H9 (cell line): ENCODE results near the gene THSD7B. TPM values are rescaled to one million over a fixed set of nuclear protein-coding genes. Genes with fewer than 3 reads are reported as not detected.

Source experiments
- DNase-seq: peaks from one replicate; pipeline ENCODE4 v3.0.0-alpha.2; 2017
- H2AFZ ChIP-seq: one replicate; pipeline ENCODE4 v1.6.1; 2013; ENCODE audit warnings: mild to moderate bottlenecking, low read length, control low read depth, moderate library complexity
- H2AK5ac ChIP-seq: 2 replicates; pipeline ENCODE4 v1.6.1; 2013; ENCODE audit warnings: low read length, control low read depth, mixed read lengths; ENCODE audit not compliant: insufficient read length
- H2BK120ac ChIP-seq: one replicate; pipeline ENCODE4 v1.6.1; 2013; ENCODE audit warnings: low read depth, mild to moderate bottlenecking, low read length, control low read depth, inconsistent platforms; ENCODE audit not compliant: poor library complexity, severe bottlenecking
- H2BK12ac ChIP-seq: 2 replicates; pipeline ENCODE4 v1.6.1; 2013; ENCODE audit warnings: low read length, control low read depth, mixed read lengths, low read depth; ENCODE audit not compliant: insufficient read length
- H2BK15ac ChIP-seq: 2 replicates; pipeline ENCODE4 v1.6.1; 2013; ENCODE audit warnings: low read depth, low read length, control low read depth
- H2BK20ac ChIP-seq: one replicate; pipeline ENCODE4 v1.6.1; 2013; ENCODE audit warnings: low read depth, mild to moderate bottlenecking, low read length, control low read depth, inconsistent platforms; ENCODE audit not compliant: poor library complexity, severe bottlenecking
- H2BK5ac ChIP-seq: 2 replicates; pipeline ENCODE4 v1.6.1; 2013; ENCODE audit warnings: low read length, control low read depth, mixed read lengths; ENCODE audit not compliant: insufficient read length
- H3K14ac ChIP-seq: 2 replicates; pipeline ENCODE4 v1.6.1; 2013; ENCODE audit warnings: low read length, control low read depth; ENCODE audit not compliant: insufficient read depth
- H3K18ac ChIP-seq: 2 replicates; pipeline ENCODE4 v1.6.1; 2013; ENCODE audit warnings: low read depth, mild to moderate bottlenecking, mixed read lengths, low read length, control low read depth; ENCODE audit not compliant: insufficient read length
- H3K23ac ChIP-seq: 2 replicates; pipeline ENCODE4 v1.6.1; 2013; ENCODE audit warnings: low read length, control low read depth, mixed read lengths, low read depth; ENCODE audit not compliant: insufficient read length
- H3K23me2 ChIP-seq: 2 replicates; pipeline ENCODE4 v1.6.1; 2013; ENCODE audit warnings: low read depth, mild to moderate bottlenecking, mixed read lengths, low read length, control low read depth; ENCODE audit not compliant: insufficient read length, poor library complexity, severe bottlenecking
- H3K27ac ChIP-seq: 2 replicates; pipeline ENCODE4 v1.5.1; 2013; ENCODE audit warnings: low read length, control low read depth, mixed read lengths, low read depth; ENCODE audit not compliant: insufficient read length
- H3K27me3 ChIP-seq: 2 replicates; pipeline ENCODE4 v1.6.1; 2013; ENCODE audit warnings: low read length, control low read depth, inconsistent platforms; ENCODE audit not compliant: insufficient read depth
- H3K4ac ChIP-seq: 2 replicates; pipeline ENCODE4 v1.6.1; 2013; ENCODE audit warnings: low read depth, mild to moderate bottlenecking, control low read depth, inconsistent platforms, low read length, moderate library complexity
- H3K4me1 ChIP-seq: 2 replicates; pipeline ENCODE4 v1.6.1; 2013; ENCODE audit warnings: low read length, control low read depth, inconsistent platforms; ENCODE audit not compliant: insufficient read depth
- H3K4me2 ChIP-seq: 2 replicates; pipeline ENCODE4 v1.6.1; 2013; ENCODE audit warnings: low read length, control low read depth, mixed read lengths; ENCODE audit not compliant: insufficient read length, insufficient read depth
- H3K56ac ChIP-seq: 2 replicates; pipeline ENCODE4 v1.6.1; 2013; ENCODE audit warnings: low read depth, mild to moderate bottlenecking, mixed read lengths, low read length, control low read depth; ENCODE audit not compliant: insufficient read length
- H3K79me1 ChIP-seq: 2 replicates; pipeline ENCODE4 v1.6.1; 2013; ENCODE audit warnings: low read depth, mild to moderate bottlenecking, moderate library complexity, low read length, control low read depth, inconsistent platforms; ENCODE audit not compliant: insufficient read depth, poor library complexity, severe bottlenecking
- H3K79me2 ChIP-seq: 2 replicates; pipeline ENCODE4 v1.6.1; 2013; ENCODE audit warnings: low read length, control low read depth, inconsistent platforms; ENCODE audit not compliant: insufficient read depth
- H3K9ac ChIP-seq: 2 replicates; pipeline ENCODE4 v1.6.1; 2013; ENCODE audit warnings: low read length, control low read depth, mixed read lengths; ENCODE audit not compliant: insufficient read length; ENCODE audit errors: extremely low read depth
- H3K9me3 ChIP-seq: one replicate; pipeline ENCODE4 v1.6.1; 2013; ENCODE audit warnings: low read depth, low read length, inconsistent platforms; ENCODE audit not compliant: control insufficient read depth
- H3T11ph ChIP-seq: one replicate; pipeline ENCODE4 v1.6.1; 2013; ENCODE audit warnings: mild to moderate bottlenecking, low read length, control low read depth, inconsistent platforms
- H4K20me1 ChIP-seq: one replicate; pipeline ENCODE4 v1.6.1; 2013; ENCODE audit not compliant: control insufficient read depth, insufficient read length, insufficient read depth
- H4K5ac ChIP-seq: 2 replicates; pipeline ENCODE4 v1.6.1; 2013; ENCODE audit warnings: low read depth, mild to moderate bottlenecking, mixed read lengths, low read length, control low read depth; ENCODE audit not compliant: insufficient read length
- H4K8ac ChIP-seq: replicated peaks from 2 replicates; pipeline ENCODE4 v1.6.1; 2013; ENCODE audit warnings: low read length, control low read depth, mixed read lengths, low read depth; ENCODE audit not compliant: insufficient read length
- H4K91ac ChIP-seq: 2 replicates; pipeline ENCODE4 v1.6.1; 2013; ENCODE audit warnings: low read depth, mild to moderate bottlenecking, moderate library complexity, mixed read lengths, low read length, control low read depth; ENCODE audit not compliant: insufficient read length
- H3K27ac Mint-ChIP-seq, 3 experiments: 2 replicates in 2 of 3; 3 replicates in 1 of 3; pipeline ENCODE4 v1.8.0; 2020 to 2021; ENCODE audit warnings: mixed read lengths in 3 of 3, mild to moderate bottlenecking in 1 of 3, moderate library complexity in 1 of 3
- H3K27me3 Mint-ChIP-seq: 2 replicates; pipeline ENCODE4 v1.8.0; 2021; ENCODE audit warnings: low read depth, mild to moderate bottlenecking, moderate library complexity, mixed read lengths
- H3K36me3 Mint-ChIP-seq, 3 experiments: 2 replicates in 2 of 3; 3 replicates in 1 of 3; pipeline ENCODE4 v1.8.0; 2020 to 2021; ENCODE audit warnings: low read depth in 3 of 3, mixed read lengths in 3 of 3; ENCODE audit not compliant: insufficient read depth in 1 of 3
- H3K4me1 Mint-ChIP-seq, 2 experiments: 2 replicates each; pipeline ENCODE4 v1.8.0; 2020; ENCODE audit warnings: mixed read lengths in 2 of 2
- H3K4me3 Mint-ChIP-seq, 2 experiments: 2 replicates in 1 of 2; 3 replicates in 1 of 2; pipeline ENCODE4 v1.8.0; 2020 to 2021; ENCODE audit warnings: mild to moderate bottlenecking in 2 of 2, mixed read lengths in 2 of 2, moderate library complexity in 1 of 2
- H3K9me3 Mint-ChIP-seq, 2 experiments: 2 replicates in 1 of 2; 3 replicates in 1 of 2; pipeline ENCODE4 v1.8.0; 2020; ENCODE audit warnings: mild to moderate bottlenecking in 2 of 2, mixed read lengths in 2 of 2, moderate library complexity in 1 of 2
- WGBS: extraction: QIAGEN DNeasy Blood & Tissue Kit; methylation state at CpG from one replicate; pipeline ENCODE4 v1.1.7; 2013; ENCODE audit warnings: missing lambda C conversion rate, low lambda C conversion rate, mixed read lengths; ENCODE audit not compliant: insufficient read length; ENCODE audit errors: extremely low coverage; 5-methylcytosine and 5-hydroxymethylcytosine counted together
- total RNA-seq: library from RNA; stranded (reverse); gene quantifications from 2 replicates; pipeline ENCODE4 v1.2.1, GENCODE V29; 2021
- TF ChIP-seq, protein P1 (sequence below): fragments of 200-600 bp; sonication (generic); conservative IDR thresholded peaks from 3 replicates; pipeline ENCODE4 v1.8.0; 2021; ENCODE audit warnings: antibody characterized with exemption, mild to moderate bottlenecking

Gene THSD7B
- total RNA-seq, 1 experiment from 2014 or later: 0.85 TPM

- no peak overlapping the region for H3K4me3 Mint-ChIP-seq
- H3K14ac ChIP-seq: no peak overlapping the region
- no peak for DNase-seq
- no peak overlapping the region for H3K18ac ChIP-seq
- WGBS: no CpG with 5 or more reads among the region's 3 CpGs
- no peaks in the 10 kb centered on the region for H3K9me3 ChIP-seq
- H3K23me2 ChIP-seq: no peaks in the 10 kb centered on the region
- H3K9me3 Mint-ChIP-seq: no peaks in the 10 kb centered on the region
- no peak overlapping the region for H2BK12ac ChIP-seq
- no peak overlapping the region for H3K9ac ChIP-seq
- H3K23ac ChIP-seq: no peak overlapping the region
- H3K4me1 ChIP-seq: peaks cover 2% of the 10 kb centered on the region; the same call in 1 of the 2 replicates
- no peak overlapping the region for H3K27ac Mint-ChIP-seq
- H3K56ac ChIP-seq: no peak overlapping the region
- no peak overlapping the region for H2BK20ac ChIP-seq
- no peak overlapping the region for H3K27ac ChIP-seq
- H4K5ac ChIP-seq: no peak overlapping the region
- no peak overlapping the region for H3T11ph ChIP-seq
- H3K4me1 Mint-ChIP-seq: peaks cover 15 to 23% of the 10 kb centered on the region in 2 experiments
- no peaks in the 10 kb centered on the region for H3K36me3 Mint-ChIP-seq
- TF ChIP-seq, protein P1, sequence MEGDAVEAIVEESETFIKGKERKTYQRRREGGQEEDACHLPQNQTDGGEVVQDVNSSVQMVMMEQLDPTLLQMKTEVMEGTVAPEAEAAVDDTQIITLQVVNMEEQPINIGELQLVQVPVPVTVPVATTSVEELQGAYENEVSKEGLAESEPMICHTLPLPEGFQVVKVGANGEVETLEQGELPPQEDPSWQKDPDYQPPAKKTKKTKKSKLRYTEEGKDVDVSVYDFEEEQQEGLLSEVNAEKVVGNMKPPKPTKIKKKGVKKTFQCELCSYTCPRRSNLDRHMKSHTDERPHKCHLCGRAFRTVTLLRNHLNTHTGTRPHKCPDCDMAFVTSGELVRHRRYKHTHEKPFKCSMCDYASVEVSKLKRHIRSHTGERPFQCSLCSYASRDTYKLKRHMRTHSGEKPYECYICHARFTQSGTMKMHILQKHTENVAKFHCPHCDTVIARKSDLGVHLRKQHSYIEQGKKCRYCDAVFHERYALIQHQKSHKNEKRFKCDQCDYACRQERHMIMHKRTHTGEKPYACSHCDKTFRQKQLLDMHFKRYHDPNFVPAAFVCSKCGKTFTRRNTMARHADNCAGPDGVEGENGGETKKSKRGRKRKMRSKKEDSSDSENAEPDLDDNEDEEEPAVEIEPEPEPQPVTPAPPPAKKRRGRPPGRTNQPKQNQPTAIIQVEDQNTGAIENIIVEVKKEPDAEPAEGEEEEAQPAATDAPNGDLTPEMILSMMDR: no peak
- no peaks in the 10 kb centered on the region for H3K79me1 ChIP-seq
- H2AK5ac ChIP-seq: no peak overlapping the region
- H2BK15ac ChIP-seq: no peak overlapping the region
- peaks cover 2% of the 10 kb centered on the region; the same call in 1 of the 2 replicates for H3K27me3 Mint-ChIP-seq
- H2AFZ ChIP-seq: no peak overlapping the region
- H3K79me2 ChIP-seq: no peaks in the 10 kb centered on the region
- no peak overlapping the region for H4K8ac ChIP-seq
- no peak overlapping the region for H2BK120ac ChIP-seq
- H3K4me2 ChIP-seq: no peak overlapping the region
- no peak overlapping the region for H2BK5ac ChIP-seq
- H3K27me3 ChIP-seq: no peaks in the 10 kb centered on the region
- no peaks in the 10 kb centered on the region for H4K20me1 ChIP-seq
- H4K91ac ChIP-seq: no peak overlapping the region
- H3K4ac ChIP-seq: no peak overlapping the region
Observed at GRCh38 chr2:137021763-137022162, 256.4 kb downstream of the THSD7B start.
